Skin of body (tissue), 2 donors: Measurements from ENCODE around the gene ASB6. TPM values are rescaled to one million over a fixed set of nuclear protein-coding genes. Genes with fewer than 3 reads are reported as not detected.
"Not testable (repeated sequence)": the region's sequence is repeated elsewhere in the genome, so short reads cannot be mapped to it uniquely, and the experiment has no call there.

Source experiments
- DNase-seq: peaks from one replicate; lab custom pipeline; 2025; lab: John Stamatoyannopoulos, UW
- total RNA-seq: library from RNA; depleted of rRNA; stranded (reverse); fragments of >200 nt; gene quantifications from one replicate; pipeline ENCODE4 v1.2.3, GENCODE V29; 2014

The ASB6 gene
- total RNA-seq, 1 donor from 2014 or later = 8.3 TPM

GRCh38 chr9:129608561-129609481 is 33.1 kb downstream of the ASB6 start:
- DNase-seq = no peak

DNA sequence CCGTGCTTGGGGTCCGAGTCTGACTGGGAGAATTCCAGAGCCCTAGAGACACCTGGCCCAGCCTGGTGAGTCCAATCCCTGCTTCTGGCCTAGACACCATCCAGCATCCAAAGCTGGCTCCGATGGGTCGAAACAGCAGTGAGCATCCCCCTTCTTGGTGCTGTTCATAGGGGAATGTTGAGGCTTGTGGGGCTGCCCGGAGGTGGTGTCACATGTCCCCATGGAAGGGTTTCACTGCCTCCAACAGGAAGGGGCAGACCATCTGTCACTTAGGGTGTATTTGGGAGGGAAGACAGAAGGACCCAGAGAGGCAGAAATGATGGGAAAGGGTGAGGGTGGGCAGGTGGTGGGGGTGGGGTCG is 34.9 kb downstream of the ASB6 start:
- DNase-seq = no peak

DNA sequence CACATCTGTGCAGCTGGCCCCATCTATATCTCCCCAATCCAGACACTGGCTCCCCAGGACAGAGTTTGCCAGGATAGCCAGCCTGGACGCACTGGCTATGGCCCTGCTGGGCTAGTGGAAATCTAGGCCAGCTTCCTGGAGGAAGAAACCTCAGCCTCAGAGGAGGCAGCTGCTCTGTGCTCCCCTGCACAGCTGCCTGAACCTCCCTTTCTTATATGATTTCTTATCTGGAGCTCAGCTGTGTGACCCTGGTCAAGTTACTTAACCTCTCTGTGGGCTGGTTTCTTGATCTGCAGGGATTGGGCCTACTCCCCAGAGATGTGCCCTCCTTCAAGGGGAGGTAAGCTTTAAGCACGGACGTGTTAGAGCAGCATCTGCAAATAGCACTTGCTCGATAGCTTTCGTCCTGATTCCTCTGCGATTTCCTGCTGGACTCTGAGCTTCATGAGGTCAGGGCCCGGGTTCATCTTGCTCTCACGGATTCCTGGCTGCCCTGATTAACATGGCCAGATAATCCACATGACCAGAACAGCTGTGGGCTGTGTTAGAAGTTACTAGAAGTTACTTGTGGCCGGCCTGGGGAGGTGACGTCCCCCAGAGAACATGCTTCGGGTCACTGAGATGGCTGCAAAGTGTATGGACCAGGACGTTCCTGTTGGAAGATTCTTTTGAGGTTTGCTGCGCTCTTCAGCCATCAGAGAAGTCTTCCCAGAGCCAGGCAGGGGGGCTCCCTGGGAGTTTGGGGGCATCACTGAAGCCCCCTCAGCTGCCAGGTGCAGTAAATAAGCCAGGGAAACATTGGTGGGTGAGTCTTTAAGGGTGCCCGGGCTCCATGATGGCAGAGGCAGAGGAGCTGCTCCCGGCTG is 35.6 kb downstream of the ASB6 start:
- no peak for DNase-seq

DNA sequence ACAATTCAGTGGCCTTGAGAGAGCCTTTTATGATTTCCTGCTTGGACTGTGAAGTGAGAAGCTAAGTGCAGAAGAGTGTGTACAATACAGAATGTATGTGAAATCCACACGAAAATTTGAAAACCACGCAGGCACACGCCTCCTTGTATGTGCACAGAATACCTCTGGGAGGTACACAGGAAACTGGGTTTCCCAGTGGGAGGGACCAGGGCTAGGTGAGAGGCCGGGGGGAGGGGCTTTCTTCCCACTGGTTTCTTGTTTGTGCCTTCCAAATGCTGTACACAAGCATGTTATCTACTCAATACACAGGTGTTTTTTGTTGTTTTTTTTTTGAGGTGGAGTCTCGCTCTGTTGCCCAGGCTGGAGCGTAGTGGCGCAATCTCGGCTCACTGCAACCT is 37.2 kb downstream of the ASB6 start:
- no peak for DNase-seq

- DNase-seq = no peak
Observed at GRCh38 chr9:129604056-129604765, 37.7 kb downstream of the ASB6 start.

- no peak for DNase-seq
Observed at GRCh38 chr9:129602598-129603415, 39.1 kb downstream of the ASB6 start.

- DNase-seq = no peak
Observed at GRCh38 chr9:129601082-129601674, 40.8 kb downstream of the ASB6 start.

DNA sequence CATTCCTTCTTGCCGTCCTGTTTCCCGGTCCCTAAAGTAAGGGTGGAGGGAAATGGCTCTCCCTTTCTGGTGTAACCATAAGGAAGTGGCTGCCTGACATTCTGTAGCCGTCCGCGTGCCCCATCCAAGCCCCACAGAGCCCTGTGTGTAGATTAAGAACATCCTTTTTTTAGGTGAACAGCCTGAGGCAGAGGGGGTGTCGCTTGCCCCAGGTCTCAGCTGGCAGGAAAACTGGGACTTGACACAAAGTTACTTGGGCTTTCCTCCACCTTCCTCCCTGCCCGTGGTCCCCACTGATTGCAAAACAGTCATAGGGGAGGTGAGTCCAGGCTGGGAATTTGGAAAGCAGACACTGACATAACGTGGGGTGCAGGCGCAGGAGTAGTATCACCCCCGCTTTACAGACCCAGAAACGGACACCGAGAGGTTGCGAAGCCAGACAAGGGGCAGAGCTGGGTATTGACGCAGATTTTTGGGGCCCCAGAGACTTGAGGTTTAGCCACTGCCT is 43.8 kb downstream of the ASB6 start:
- no peak for DNase-seq

- no peak for DNase-seq
Observed at GRCh38 chr9:129597355-129598088, 44.4 kb downstream of the ASB6 start.

DNA sequence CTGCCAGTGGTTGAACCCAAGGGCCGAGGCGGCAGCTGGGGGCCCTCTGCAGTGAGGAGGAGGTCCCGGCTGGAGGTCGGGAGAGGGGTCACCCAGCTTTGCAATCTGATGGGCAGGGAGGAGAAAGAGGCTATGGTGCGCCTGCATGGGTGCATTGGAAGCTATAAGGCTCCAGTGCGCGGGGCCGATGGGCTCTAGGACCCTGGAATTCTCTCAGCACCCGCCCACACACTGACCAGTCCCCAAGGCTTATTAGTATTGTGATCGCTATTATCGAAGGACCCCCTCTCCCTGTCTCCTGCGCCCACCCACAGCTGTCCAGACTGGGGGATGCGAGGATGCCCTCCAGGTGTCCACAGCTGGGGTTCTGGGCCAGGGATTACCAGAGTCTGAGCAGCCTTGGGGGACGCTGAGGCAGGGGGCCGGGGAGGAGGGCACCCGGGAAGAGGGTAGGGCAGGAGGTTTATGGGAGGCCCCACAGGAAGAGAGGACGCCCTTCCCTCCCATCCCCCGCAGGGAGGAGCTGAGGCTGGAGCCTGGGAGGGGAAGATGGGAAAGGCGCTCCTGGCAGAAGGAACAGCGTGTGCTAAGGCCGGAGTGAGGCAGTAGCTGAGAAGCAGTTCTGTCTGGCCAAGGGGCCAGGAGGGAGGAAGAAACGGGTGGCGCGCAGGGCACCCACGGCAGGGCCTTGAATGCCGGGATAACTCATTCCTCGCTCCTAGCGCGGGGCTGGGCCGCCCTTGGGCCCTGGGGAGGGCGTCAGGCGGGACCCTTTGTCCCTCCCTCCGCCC is 45.2 kb downstream of the ASB6 start:
- DNase-seq = no peak

DNA sequence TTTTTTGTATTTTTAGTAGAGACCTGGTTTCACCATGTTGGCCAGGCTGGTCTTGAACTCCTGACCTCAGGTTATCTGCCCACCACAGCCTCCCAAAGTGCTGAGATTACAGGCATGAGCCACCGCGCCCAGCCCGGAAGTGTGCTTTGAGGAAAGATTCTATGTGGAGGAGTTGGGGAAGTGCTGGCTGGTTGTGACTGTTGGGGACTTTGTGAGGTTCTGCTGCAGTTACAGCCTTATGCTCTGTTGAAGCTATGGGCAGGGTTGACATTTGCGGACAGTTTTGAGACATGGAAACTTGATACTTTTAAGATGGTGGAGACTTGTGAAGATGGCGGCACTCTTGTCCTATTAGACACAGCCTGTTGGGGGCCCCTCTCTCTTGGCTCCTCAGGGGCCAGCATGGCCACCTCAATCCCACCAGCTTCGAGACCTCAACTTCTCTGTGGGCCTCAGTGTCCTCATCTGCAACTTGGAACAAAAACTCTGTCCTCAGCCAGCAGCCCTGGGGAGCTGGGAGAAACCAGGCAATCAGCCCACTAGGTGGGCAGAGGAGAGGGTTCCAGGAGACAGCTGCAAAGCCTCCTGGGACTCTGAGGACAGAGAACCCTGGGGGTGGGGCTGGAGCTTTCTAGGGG is 45.9 kb downstream of the ASB6 start:
- no peak for DNase-seq

DNA sequence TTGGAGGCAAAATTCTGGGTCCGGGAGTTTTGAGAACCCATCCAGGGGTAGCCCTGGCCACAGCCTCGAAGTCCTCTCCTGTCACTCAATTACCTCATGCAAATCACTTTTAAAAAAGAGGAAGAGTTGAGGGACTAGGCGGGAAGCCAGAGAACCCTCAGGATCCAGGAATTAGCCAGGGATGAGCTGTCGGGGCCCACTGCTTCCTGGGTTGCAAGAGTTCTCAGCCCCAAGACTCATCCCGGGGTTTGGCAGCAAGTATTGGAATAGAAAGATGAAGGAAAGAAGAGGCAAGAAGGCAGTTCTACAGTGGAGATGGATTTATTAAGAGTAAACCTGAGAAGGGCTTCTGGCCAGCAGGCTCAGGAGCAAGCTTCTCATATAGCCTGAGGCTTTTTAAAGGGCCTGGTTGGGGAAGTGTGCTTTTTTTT is 46.6 kb downstream of the ASB6 start:
- DNase-seq = no peak

- no peak for DNase-seq
Observed at GRCh38 chr9:129594632-129595031, 47.3 kb downstream of the ASB6 start.

GRCh38 chr9:129592790-129593189 is 49.2 kb downstream of the ASB6 start:
- DNase-seq = not testable (repeated sequence)

DNA sequence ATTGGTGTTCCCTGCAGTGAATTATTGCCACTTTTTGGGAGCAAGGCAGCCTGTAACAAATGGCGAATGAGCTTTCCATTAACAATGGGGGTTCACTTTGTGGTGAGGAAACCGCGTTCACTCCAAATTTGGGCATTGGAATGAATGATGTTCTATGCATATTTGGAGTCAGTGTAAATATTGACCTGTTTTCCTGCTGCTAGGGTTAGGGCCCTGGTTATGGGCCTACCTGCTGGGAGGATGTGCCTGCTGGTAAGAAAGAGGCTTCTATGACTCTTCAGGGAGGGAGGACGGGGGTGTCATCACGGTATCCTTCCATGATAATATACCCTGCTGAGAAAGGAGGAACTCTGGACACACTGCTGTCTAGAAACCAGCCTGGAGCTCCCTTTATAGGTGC is 50.0 kb downstream of the ASB6 start:
- no peak for DNase-seq

DNA sequence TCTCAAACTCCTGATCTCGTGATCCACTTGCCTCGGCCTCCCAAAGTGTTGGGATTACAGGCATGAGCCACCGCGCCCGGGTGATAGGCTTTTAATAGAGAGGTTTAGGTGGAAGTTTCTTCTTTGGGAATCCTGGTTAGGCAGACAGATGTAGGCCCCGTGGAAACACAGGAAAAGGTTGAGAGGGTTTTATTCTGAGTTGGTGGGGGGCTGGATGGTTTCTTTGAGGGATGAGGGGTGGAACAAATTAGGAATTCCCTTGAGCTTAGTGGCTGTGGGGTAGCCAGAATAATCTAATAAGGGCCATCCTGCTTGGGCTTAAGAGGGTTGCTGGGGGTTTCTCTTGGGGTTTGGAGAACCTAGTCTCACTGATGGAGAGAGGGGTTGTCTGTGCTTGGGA is 51.5 kb downstream of the ASB6 start:
- DNase-seq = no peak

DNA sequence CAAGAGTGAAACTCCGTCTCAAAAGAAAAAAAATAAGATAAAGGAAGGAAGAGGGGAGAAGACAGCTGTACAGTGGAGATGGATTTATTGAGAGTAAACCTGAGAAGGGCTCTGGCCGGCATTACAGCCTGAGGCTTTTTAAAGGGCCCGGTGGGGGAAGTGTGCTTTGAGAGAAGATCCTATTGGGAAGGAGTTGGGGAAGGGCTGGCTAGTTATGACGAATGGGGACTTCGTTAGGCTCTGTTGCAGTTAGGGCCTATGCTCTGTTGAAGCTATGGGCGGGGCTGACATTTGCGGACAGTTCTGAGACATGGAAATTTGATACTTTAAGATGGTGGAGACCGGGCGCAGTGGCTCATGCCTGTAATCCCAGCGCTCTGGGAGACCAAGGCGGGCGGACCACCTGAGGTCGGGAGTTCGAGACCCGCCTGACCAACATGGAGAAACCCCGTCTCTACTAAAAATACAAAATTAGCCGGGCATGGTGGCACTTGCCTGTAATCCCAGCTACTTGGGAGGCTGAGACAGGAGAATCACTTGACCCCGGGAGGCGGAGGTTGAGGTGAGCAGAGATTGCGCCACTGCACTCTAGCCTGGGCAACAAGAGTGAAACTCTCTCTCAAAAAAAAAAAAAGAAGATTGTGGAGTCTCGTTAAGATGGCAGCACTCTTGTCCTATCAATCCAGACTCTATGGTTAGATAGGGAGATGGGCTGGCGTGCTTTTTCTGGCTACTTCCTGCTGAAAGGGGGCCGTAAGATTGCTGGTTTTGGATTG is 54.3 kb downstream of the ASB6 start:
- DNase-seq = peak; percentile 27
